Stimulated activated naive CD4-positive, alpha-beta T cell (primary cell): ENCODE data around the gene ASB7.
A peak's percentile ranks its signal among the peaks of the same experiment; 100 is the strongest.
"Not testable (repeated sequence)": the region's sequence is repeated elsewhere in the genome, so short reads cannot be mapped to it uniquely, and the experiment has no call there.

Experiments used
- DNase-seq, 6 experiments: peaks; one replicate each; lab custom pipeline; 2025; lab: John Stamatoyannopoulos, UW

The ASB7 gene, protein sequence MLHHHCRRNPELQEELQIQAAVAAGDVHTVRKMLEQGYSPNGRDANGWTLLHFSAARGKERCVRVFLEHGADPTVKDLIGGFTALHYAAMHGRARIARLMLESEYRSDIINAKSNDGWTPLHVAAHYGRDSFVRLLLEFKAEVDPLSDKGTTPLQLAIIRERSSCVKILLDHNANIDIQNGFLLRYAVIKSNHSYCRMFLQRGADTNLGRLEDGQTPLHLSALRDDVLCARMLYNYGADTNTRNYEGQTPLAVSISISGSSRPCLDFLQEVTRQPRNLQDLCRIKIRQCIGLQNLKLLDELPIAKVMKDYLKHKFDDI

DNA sequence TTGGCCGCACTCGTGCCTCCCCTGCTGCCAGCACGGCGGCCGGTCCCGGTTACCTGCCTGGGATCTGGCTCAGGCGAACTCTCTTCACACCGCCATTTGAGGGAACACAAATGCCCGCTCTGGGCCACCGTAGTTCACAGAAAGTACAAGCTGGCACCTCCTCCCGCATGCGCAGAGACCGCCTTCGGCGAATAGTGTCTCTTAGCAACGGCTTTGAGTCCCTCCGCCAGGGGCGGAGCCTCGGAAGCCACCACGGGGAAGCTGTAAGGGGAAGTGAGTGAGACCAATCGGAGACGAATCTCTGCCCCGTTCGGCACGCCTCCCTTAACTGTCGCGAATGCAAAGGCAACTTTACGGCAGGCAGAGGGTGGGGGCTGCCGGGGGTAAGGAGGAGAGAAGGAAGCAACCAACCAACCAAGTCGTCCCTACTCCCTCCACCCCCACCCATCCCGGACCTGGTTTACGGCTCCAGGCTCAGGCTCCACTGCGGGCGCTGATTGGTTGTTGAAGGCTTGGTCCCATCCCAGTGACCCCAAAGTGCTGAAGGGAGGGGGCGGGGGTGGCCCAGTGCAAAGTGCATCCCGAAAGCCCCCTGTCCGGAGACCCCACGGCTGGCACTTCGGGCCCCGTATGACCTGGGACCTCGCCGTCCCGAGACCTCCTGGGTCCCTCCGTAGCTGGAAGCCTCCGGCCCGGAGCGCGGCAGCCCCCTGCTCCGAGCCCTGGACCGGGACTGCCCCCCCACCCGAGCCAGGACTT lies at the start of gene ASB7, which contains the start of gene LINS1:
Gene ASB7, plus strand, starts transcription at position 526 of the 759 bp plus-strand sequence. CDS start 9,628 bp downstream, outside the sequence.
Gene LINS1, minus strand, starts transcription at position 121 of the 759 bp plus-strand sequence. CDS start 21,342 bp downstream, outside the sequence.
- DNase-seq, result peak; percentile 98 to 100 (median 100)

DNA sequence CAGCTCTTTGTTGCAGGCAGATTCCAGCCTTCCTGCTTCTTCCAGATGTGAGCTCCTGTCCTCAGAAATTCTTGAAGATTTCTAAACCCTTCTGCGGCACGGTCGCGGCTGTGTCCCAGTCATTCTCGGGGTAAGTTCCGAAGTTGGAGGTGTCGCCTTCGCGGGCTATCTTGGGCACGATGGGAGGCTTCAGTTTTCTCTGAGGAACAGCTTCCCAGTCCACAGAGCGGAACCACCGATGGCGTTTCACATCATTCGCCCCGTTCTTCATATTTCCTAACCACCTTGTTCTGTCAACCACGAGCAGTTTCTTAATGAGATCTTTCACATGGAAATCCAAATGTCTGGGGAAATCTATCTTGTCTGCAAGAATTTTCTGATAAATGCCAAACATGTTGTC lies 48.9 kb upstream of the ASB7 start:
- no peak for DNase-seq

DNA sequence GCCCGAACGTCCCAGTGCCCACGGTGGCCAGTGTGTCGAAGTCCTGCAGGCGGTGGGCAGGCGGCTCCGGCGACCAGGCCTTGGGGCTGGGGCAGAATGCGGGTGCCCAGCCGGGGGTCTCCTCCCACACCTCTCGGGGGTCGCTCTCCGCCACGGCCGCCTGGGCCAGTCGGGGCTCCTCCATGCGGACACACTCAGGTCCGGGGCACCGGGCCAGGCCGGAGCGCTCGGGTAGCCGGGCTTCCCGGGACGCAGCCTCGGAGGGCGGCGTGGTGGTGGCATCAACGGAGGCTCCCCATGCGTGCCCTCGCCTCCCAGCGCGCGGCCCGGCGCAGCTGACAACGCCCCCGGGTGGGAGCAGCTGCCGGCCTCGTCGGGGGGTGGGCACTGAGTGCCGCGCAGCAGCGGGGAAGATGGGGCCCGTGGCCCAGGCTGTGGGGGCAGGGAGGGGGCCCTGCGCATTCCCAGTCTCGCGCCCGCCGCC lies 43.6 kb upstream of the ASB7 start:
- DNase-seq, result no peak

GRCh38 chr15:100559330-100559729 lies 43.1 kb upstream of the ASB7 start:
- no peak for DNase-seq

DNA sequence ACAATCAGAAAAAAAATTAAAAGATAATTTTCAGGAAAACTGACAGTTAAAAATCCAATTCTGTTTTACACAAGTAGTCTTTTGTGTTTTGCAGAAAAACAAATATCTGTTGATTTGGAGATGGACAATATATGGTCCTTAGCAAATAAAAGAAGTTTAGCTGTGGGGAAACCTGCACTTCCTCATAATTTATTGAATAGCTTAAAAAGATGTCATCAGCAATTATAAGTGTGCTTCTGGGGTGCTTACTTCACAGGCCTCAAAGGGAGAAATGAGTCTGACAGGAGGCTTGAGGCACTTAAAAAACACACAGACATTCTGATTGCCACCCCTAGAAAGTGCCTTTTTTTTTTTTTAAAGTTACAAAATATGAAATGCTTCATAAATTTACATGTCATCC lies 42.1 kb upstream of the ASB7 start:
- DNase-seq, result no peak

GRCh38 chr15:100565591-100565990 lies 36.8 kb upstream of the ASB7 start:
- no peak for DNase-seq

GRCh38 chr15:100566850-100567628 lies 35.4 kb upstream of the ASB7 start:
- no peak for DNase-seq

DNA sequence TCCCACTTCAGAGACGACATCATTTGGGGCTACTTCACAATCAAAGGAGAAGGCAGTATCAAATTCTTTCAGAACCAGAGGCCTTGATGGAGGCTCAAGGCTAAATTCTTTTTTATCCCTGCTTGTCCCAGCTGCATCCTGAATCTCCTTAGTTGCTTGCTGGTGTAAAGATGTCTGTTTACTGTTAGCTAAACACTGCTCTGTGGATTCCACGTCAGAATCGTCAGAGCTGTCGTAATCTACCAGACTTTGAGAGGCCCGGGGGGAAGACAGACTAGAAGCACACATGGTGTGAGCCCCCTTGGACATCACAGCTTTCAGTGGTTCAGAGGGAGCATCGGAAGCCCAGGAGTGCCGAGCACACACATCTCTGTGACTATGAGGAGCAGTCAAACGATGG lies 33.0 kb upstream of the ASB7 start:
- DNase-seq, result no peak

GRCh38 chr15:100570275-100570674 lies 32.1 kb upstream of the ASB7 start:
- no peak for DNase-seq

- no peak for DNase-seq
These were observed 31.6 kb upstream of the ASB7 start for GRCh38 chr15:100570735-100571313.

- DNase-seq, result peak in 2 of 6 experiments; percentile 30 to 45
These were observed 30.7 kb upstream of the ASB7 start for GRCh38 chr15:100571592-100572167.

GRCh38 chr15:100572362-100572983 lies 29.9 kb upstream of the ASB7 start:
- DNase-seq, result peak in 3 of 6 experiments; percentile 0 to 55 (median 35)

- no peak for DNase-seq
These were observed 28.9 kb upstream of the ASB7 start for GRCh38 chr15:100573526-100573925.

DNA sequence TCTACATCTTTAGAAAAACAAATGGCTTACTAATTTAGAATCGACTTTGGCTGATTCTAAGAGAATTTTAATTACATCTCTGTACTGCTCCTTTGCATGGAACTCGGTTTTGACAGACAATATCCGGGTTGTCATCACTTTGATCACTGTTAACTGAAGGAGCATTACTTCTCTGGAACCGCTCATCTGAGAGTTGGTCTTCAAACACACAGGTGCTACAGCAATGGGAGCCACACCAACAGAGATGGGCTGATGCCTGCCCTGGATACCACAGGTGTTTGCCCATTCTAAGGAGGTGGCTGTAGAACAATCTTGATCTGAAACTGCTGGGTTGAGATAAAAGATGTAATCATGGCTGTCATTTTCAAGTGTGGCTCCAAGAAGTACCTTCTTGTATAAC lies 22.0 kb upstream of the ASB7 start:
- DNase-seq, result peak in 2 of 6 experiments; percentile 5 to 12

GRCh38 chr15:100588638-100589242 lies 13.6 kb upstream of the ASB7 start:
- DNase-seq, result peak in 1 of 6 experiments; percentile 2

- DNase-seq, result not testable (repeated sequence)
These were observed 11.2 kb upstream of the ASB7 start for GRCh38 chr15:100591163-100591562.

GRCh38 chr15:100591835-100592234 lies 10.6 kb upstream of the ASB7 start:
- no peak for DNase-seq

GRCh38 chr15:100592898-100593297 lies 9.5 kb upstream of the ASB7 start:
- no peak for DNase-seq

DNA sequence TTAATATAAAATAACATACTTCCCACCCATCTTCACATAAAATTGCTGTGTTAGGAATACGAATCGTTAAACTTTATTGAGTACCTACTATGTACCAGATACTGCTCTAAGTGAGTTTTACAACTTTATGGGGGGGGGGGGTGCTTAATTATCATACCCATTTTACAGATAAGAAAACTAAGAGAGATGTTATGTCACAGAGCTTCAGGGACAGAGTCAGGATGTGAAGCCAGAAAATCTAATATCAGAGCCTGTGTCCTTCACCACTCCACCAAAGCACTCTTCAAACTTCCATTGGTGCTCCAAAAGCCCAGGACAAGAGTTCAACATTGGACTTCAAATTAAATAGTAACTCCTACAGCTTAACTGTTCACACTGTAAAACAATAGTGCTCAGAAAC lies 9.0 kb upstream of the ASB7 start:
- DNase-seq, result no peak

GRCh38 chr15:100595964-100596363 lies 6.4 kb upstream of the ASB7 start:
- DNase-seq, result peak in 1 of 6 experiments; percentile 18
